Activated CD4-positive, alpha-beta T cell treated with anti-CD3 and anti-CD28 coated beads for 4 hours (primary cell): ENCODE results near the gene SREBF1.

Source experiments
- DNase-seq, 2 donors: peaks; one replicate each; pipeline ENCODE4 v3.0.0-alpha.2; 2020

Gene SREBF1

GRCh38 chr17:17792037-17792550 lies 44.7 kb downstream of the SREBF1 start:
- DNase-seq: no peak

DNA sequence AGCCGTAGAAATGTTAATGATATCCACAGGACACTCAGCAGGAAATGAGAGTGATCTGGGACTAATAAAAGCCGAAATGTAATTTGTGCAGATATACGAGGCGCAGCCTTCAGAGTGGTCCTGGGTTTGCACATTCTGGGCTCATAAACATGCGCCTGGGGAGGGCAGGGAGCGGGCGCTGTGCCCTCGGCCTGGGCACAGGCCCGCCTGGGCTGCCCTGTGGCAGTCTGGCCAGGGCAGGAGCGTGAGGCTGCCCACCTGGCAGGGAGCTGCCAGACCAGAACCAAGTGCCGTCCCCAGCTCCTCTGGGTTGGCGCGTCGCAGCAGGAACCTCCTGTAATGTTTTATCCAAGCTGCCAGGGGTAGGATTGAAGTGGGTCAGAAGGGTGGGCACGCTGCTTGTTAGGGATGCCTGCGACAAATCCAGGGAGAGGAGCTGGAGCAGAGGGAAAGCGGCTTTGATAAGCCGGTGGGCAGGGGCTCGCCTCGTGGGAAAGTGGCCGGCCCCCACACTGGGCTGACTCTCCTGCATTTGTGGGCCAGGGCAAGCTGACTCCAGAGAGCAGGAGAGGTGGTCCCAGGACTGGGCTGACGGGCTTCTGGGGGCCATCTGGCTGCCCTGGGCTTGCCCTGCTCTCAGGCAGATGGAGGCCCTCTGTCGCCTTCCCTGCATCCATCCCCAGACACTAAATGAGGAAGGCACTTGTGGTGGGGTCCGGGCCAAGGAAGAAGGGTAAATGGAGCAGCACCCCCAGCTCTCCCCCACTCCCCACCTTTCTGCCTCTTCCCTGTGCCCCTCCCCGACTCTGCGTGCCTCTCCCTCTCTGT lies 45.9 kb downstream of the SREBF1 start:
- no peak for DNase-seq

GRCh38 chr17:17789828-17790636 lies 46.8 kb downstream of the SREBF1 start:
- DNase-seq: no peak

GRCh38 chr17:17789410-17789809 lies 47.4 kb downstream of the SREBF1 start:
- no peak for DNase-seq

- no peak for DNase-seq
These were observed 47.8 kb downstream of the SREBF1 start for GRCh38 chr17:17788967-17789366.

DNA sequence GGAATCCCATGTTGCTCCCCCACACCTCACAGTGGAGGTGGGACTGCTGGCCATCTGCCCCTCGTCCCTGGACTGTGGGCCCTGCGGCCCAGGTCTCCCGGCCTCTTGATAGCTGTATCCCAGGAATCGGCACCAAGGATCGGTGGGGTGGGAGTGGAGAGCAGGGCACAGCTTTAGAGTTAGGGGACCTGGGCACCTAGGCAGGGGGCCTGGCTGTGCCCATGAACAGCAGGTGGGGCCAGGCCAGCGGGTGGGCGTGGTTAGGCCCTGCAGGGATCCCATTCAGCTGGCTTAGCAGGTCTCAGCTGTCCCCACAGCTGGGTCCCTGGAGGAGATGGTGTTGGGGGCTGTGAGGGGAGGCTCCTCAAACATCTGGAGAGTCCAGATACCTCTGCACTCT lies 49.2 kb downstream of the SREBF1 start:
- no peak for DNase-seq

DNA sequence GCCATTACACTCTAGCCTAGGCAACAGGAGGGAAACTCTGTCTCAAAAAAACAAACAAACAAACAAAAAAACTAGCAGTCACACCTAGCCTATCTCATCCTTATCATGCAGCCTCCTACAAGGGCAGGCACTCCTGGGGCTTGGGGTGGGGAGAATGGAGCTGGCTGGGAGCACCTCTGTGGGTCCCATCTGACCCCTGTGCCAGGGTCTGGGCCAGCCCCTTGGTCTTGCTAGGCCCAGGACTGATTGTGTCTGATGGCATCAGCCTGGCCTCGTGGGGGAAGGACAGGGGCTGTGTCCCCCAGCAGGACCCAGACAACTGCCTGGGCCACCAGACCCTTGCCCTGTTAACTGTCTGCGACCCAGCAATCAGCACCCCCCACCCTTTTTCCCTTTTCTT lies 49.8 kb downstream of the SREBF1 start:
- DNase-seq: no peak

- no peak for DNase-seq
These were observed 51.4 kb downstream of the SREBF1 start for GRCh38 chr17:17785407-17785806.

DNA sequence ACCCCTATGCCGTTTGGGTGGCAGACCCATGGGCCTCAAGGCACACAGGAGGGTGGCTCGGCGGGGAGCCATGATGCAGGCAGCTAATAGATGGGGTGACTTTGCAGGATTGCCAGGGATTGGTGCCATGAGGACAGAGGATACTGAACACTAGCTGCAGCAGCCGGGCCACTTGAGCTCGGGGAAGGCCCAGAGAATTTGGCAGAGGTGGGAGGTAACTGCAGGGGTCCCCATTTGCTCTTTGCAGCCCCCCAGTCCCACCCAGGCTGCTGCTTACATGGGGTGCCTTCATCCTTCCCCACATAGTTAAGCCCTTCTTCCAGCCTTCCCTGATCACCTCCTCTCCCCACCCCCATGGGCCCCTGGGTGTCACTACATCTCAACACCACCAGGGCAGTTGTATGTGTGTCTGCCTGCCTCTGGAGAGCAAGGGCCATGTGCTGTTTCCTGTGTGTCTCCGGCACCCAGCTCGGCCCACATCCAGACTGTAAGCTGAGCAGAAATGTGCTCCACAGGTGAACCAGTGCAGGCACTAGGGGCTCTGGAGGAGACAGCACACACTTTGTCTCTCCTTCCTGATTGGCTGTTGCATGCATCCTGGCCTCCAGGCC lies 52.0 kb downstream of the SREBF1 start:
- no peak for DNase-seq

DNA sequence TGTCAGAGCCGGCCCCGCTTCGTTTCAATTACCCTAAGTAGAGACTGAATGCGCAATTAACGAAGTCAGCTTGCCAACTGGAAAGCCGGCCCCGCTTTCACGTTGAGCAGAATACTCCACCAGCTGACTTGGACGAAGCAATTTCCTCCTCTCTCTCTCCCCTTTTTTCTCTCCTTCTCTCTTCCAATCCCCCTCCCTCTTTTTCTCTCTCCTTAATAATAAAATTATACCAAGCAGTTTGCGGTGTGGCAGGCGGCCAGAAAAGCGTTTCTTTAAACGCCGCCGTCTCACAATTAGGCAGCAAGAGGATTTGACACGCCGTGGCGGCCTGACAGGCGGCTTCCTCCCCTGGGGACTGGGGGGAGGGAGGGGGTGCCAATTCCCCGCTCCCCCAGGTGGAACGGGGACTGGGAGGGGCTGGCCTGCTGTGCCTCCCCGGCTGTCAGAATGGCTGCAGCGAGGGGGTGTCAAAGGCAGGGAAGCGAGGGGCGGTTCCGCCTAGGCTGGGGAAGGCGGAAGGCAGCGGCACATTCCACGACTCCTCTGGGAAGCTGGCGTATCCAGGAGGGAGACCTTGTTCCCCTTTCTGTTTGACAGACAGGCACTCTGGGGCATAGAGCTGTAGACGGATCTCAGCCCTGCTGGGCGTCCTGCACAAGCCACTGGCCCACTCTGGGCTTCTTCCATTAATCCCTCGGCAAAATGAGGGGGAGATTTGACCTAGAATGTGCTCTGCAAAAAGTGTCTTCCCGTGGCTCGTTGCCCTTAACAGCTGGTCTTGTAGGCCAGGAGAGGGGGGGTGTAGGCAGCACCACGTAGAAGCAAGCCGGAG lies 52.7 kb downstream of the SREBF1 start:
- DNase-seq: peak in 1 of 2 donors; percentile 20

DNA sequence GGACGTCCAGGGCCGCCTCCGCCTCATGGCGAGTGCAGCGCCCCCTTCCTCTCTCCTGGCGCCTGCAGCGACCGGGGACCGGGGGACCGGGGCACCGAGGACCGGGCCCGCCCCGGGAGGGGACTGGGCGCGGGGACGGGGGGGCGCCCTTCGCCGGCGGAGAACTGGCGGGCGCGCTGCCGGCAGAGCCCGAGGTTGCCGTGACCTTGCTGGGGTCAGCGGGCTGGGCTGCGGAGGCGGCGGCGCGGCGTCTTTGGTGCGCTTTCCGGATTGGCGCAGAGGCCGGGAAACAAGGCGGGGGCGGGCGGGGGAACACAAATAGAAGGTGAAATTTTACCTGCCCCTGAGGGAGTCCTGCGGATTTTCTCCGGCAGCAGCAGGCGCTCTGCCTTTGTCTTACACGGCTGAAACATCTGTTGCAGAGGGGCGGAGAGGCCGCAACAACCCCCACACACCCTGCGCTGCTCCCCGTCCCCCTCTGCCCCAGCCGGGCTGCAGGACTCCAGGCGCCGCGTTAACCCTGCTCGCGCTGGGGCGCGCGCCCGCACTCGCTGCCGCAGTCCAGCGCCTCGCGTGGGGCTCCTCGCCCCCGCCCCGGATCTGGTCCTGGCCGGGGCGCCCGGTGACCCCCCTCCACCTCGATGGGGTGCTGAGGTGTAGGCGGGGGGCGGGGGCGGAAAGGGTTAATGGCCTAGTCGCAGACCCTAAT lies 53.5 kb downstream of the SREBF1 start:
- peak; percentile 55 to 56 for DNase-seq

GRCh38 chr17:17782523-17783115 lies 54.2 kb downstream of the SREBF1 start:
- DNase-seq: no peak

DNA sequence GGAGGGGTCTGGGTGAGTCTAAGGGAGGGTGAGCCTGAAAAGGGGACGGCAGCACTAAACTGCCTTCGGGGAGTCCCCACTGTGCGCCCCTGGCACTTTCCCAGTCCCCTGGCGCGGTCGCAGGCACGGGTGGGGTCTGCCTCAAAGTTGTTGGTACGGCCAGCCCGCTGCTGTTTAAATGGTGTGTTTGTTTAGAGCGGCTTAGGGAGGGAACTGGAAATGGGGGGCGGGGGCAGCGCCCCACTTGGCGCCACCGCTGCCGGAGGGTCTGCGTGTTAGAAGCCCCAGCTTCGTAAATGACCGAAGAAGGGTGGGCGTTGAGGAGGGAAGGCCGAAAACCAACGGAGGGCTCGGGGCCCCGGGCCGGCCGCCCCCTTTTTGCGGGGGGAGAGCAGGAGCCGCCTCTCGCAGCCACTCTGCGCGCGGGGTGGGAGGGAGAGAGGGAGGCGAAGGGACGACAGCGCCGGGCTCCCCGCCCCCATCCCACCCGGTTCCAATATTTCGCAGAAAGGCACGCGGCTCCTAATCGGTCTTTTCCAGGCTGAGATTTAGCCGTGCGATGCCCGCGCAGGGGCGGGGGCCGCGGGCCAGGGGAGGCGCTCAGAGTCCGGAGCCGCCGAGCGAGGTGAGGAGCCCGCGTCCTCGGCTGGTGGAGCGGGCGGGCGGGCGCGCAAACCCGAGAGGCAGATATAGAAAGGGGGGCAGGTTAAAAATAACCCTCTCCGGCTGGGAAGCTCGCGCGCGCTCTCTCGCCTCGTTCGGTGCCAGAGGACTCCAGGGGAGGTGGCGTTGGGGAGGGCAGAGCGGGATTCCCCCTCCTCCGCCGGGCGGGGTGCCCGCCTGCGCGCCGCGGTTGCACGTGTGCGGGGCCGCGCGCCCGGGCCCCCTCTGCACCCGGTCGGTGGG lies 54.9 kb downstream of the SREBF1 start:
- peak; percentile 37 to 46 for DNase-seq

- no peak for DNase-seq
These were observed 55.7 kb downstream of the SREBF1 start for GRCh38 chr17:17780922-17781590.

DNA sequence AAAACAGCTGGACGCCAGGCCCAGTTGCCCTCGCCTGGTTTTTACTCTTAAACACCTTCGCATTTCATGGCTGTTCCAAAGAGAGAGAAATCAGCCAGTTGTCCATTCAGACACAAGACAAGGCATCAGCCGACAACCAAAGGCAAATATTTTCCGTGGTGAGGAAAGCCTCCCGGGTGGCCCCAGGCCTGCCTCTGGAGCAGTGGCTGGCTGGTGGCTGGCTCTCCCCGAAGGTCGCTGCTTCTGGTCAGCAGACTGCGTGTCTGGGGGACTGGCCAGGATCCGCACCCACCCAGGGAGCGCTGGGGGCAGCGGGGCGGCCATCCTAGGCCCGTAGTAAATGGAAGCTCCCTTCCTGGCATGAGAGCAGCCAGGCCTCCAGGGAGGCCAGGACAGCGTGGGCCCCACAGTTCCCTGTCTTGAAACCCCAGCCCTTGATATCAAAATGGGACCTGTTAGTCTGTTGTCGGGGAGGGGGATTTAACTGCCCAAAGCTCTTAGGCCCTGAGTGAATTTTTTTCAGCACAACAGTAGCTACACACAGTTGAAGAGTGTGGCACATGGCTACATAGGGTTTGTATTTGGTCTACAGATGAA lies 57.7 kb downstream of the SREBF1 start:
- DNase-seq: no peak

DNA sequence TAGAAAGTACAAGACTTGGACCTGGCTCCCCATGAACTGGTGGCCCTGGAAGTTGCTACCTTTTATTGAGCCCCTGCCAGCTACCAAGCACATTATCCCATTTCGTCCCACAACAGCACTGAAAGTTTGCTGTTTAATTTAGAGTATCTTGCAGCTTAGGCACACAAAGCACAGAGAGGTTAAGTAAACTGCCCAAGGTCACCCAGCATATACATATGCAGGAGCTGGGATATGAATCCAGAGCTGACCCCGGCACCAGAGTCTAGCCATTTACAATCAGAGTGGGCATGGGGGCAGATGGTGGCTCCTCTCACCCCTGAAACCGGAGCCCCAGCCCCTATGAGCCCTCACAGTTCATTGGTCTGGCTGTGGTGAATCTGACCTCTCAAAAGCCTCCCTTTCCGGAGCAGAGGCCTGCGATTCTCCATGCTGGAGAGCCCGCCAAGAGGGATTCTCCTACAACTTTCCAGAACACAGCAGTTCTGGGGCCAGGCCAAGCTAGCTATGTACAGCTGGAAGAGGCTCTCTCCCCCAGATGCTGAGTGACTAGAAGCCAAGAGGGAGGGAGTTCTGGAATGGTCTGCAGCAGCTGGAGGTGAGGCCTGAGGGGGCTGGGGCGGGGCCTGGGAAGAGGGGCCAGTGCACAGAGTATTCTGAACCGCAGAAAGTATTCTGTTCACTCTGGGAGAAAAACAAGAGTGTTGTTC lies 58.3 kb downstream of the SREBF1 start:
- no peak for DNase-seq

DNA sequence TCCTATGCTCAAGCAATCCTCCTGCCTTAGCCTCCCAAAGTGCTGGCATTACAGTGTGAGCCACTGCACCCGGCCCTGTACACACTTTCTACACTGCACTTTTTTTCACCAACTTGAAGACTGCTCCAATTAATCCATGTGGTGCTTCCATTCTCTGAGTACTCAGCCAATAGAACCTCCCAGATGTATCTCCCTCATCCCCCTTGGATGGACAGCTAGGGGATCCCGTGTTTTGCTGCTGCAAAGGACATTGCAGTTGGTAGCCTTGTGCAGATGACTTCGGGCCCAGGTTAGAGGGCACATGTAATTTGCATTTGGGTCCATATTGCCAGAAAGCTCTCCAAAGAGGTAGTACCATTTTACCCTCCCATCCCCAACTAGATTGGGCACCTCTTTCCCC lies 59.9 kb downstream of the SREBF1 start:
- no peak for DNase-seq

DNA sequence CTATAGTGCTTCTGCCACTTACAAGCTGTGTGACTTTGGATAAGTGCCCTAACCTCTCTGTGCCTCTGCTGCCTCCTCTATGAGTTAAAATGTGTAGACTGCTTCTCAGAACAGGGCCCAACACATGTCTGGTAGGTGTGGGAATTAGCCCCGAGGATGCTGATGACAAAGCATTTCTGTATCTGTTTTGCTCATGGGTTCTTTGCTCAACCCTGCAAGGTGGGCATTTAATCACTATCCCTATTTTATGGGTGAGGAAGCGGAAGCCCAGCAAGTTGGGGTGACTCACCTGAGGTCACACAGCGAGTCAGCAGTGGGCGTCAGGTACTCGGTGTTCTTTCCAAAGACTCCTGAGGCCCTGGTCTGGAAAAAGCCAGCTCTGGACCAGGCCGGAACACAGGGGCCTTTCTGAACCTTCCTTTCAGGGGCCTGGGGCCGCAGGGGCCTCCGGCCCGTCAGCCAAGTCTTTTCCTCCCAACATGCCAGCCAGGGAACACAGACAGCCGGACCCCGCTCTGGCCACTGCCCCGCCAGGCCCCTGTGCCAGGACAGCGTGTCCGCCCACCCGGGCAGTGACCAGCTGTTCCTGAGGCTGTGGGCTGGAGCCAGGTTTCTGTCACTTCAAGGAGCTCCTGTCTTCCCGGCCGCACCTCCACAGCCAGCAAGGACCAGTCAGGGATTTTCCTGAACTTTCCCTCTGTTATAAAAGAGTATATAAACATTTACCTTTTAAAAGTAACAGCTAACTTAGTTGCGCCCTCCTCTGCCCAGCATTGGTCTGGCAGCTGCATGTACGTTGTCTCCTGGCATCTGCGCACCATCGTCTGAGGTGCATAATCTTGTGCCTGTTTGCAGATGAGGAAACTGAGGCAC lies 62.5 kb downstream of the SREBF1 start:
- DNase-seq: no peak
